OCI-LY3 (cell line): ENCODE measurements around the gene SERPINI1.

Experiments used
- EZH2phosphoT487 ChIP-seq: fragments of 200-600 bp; shearing (Covaris generic); IDR thresholded peaks from 2 replicates; pipeline ENCODE4 v1.6.1; 2018; ENCODE audit warnings: antibody characterized with exemption, mixed run types, low read depth
- TF ChIP-seq, protein P1 (sequence below): fragments of 200-600, 300-600 bp; sonication (generic); IDR thresholded peaks from 2 replicates; pipeline ENCODE4 v1.5.1; 2014; ENCODE audit warnings: antibody characterized with exemption, low read length, low read depth

GRCh38 chr3:167874671-167875372 lies 139.3 kb downstream of the SERPINI1 start:
- TF ChIP-seq, protein P1, sequence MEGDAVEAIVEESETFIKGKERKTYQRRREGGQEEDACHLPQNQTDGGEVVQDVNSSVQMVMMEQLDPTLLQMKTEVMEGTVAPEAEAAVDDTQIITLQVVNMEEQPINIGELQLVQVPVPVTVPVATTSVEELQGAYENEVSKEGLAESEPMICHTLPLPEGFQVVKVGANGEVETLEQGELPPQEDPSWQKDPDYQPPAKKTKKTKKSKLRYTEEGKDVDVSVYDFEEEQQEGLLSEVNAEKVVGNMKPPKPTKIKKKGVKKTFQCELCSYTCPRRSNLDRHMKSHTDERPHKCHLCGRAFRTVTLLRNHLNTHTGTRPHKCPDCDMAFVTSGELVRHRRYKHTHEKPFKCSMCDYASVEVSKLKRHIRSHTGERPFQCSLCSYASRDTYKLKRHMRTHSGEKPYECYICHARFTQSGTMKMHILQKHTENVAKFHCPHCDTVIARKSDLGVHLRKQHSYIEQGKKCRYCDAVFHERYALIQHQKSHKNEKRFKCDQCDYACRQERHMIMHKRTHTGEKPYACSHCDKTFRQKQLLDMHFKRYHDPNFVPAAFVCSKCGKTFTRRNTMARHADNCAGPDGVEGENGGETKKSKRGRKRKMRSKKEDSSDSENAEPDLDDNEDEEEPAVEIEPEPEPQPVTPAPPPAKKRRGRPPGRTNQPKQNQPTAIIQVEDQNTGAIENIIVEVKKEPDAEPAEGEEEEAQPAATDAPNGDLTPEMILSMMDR = no peak
- TF ChIP-seq EZH2phosphoT487 = no peak
